GM23338 (cell line): ENCODE results near the gene TMA16. TPM values are rescaled to one million over a fixed set of nuclear protein-coding genes. Genes with fewer than 3 reads are reported as not detected.

ENCODE experiments used
- ATAC-seq: fragments of 200-7000 bp; cut with Tn5 transposase; 3 replicates; pipeline ENCODE4 v1.9.1; 2020
- DNase-seq: peaks from one replicate; pipeline ENCODE4 v3.0.0-alpha.2; 2015; ENCODE audit warnings: low spot score
- H2AFZ ChIP-seq: fragments of 200-600 bp; sonication (generic); 2 replicates; pipeline ENCODE4 v1.8.0; 2016; ENCODE audit warnings: antibody characterized with exemption, mild to moderate bottlenecking, moderate library complexity
- H3F3A ChIP-seq: fragments of 200-600 bp; sonication (generic); replicated peaks from 2 replicates; pipeline ENCODE4 v1.8.0; 2017; ENCODE audit warnings: antibody characterized with exemption, mixed run types, low read depth
- H3K27ac ChIP-seq: fragments of 200-600 bp; sonication (generic); 2 replicates; pipeline ENCODE4 v1.6.1; 2016; ENCODE audit warnings: low read depth
- H3K27me3 ChIP-seq: fragments of 200-600 bp; sonication (generic); 2 replicates; pipeline ENCODE4 v1.8.0; 2016; ENCODE audit warnings: mild to moderate bottlenecking, mixed run types, moderate library complexity; ENCODE audit not compliant: insufficient read depth
- H3K36me3 ChIP-seq: fragments of 200-600 bp; sonication (generic); 2 replicates; pipeline ENCODE4 v1.8.0; 2016; ENCODE audit warnings: mild to moderate bottlenecking; ENCODE audit not compliant: insufficient read depth
- H3K4me1 ChIP-seq: fragments of 200-600 bp; sonication (generic); 2 replicates; pipeline ENCODE4 v1.8.0; 2016; ENCODE audit warnings: mild to moderate bottlenecking, moderate library complexity; ENCODE audit not compliant: insufficient read depth
- H3K4me2 ChIP-seq: fragments of 200-600 bp; sonication (generic); 2 replicates; pipeline ENCODE4 v1.7.1; 2017; ENCODE audit warnings: mixed run types
- H3K4me3 ChIP-seq: fragments of 200-600 bp; sonication (generic); 2 replicates; pipeline ENCODE4 v1.6.1; 2016; ENCODE audit warnings: mixed run types
- H3K79me2 ChIP-seq: fragments of 200-600 bp; sonication (generic); replicated peaks from 2 replicates; pipeline ENCODE4 v1.8.0; 2017; ENCODE audit warnings: mild to moderate bottlenecking; ENCODE audit not compliant: insufficient read depth
- H3K9me2 ChIP-seq: fragments of 200-600 bp; sonication (generic); 2 replicates; pipeline ENCODE4 v1.8.0; 2017; ENCODE audit not compliant: insufficient read depth
- H4K20me1 ChIP-seq: fragments of 200-600 bp; sonication (generic); replicated peaks from 2 replicates; pipeline ENCODE4 v1.8.0; 2017; ENCODE audit warnings: mild to moderate bottlenecking; ENCODE audit not compliant: insufficient read depth
- H3K27ac Mint-ChIP-seq: 2 replicates; pipeline ENCODE4 v1.8.0; 2020; ENCODE audit warnings: inconsistent platforms, mild to moderate bottlenecking, moderate library complexity, mixed read lengths
- H3K27me3 Mint-ChIP-seq: 3 replicates; pipeline ENCODE4 v1.8.0; 2022; ENCODE audit warnings: low read depth, mild to moderate bottlenecking, moderate library complexity, mixed read lengths, inconsistent platforms; ENCODE audit not compliant: insufficient read depth, poor library complexity
- H3K36me3 Mint-ChIP-seq: 3 replicates; pipeline ENCODE4 v1.8.0; 2021; ENCODE audit warnings: low read depth, mild to moderate bottlenecking, inconsistent platforms, moderate library complexity, mixed read lengths
- H3K4me1 Mint-ChIP-seq: 3 replicates; pipeline ENCODE4 v1.8.0; 2020; ENCODE audit warnings: mild to moderate bottlenecking, inconsistent platforms, mixed read lengths
- H3K4me3 Mint-ChIP-seq: 3 replicates; pipeline ENCODE4 v1.8.0; 2021; ENCODE audit warnings: moderate library complexity, mild to moderate bottlenecking, inconsistent platforms, mixed read lengths
- H3K9me3 Mint-ChIP-seq: 3 replicates; pipeline ENCODE4 v1.8.0; 2020; ENCODE audit warnings: moderate library complexity, mild to moderate bottlenecking, inconsistent platforms, mixed read lengths
- CREB1 ChIP-seq: fragments of 250-450 bp; sonication (Bioruptor Pico); IDR thresholded peaks from 2 replicates; pipeline ENCODE4 v1.5.0; 2020; ENCODE audit warnings: low read depth, mild to moderate bottlenecking, moderate library complexity
- ETS1 ChIP-seq: IDR thresholded peaks from 2 replicates; pipeline ENCODE4 v1.6.1; 2016; ENCODE audit warnings: antibody characterized with exemption
- EZH2 ChIP-seq: fragments of 200-600 bp; sonication (generic); IDR thresholded peaks from one replicate; pipeline ENCODE4 v1.8.0; 2017; ENCODE audit warnings: antibody characterized with exemption, mild to moderate bottlenecking, low read depth; ENCODE audit not compliant: unreplicated experiment
- EZH2phosphoT487 ChIP-seq: fragments of 200-600 bp; sonication (generic); IDR thresholded peaks from one replicate; pipeline ENCODE4 v1.8.1; 2018; ENCODE audit warnings: antibody characterized with exemption; ENCODE audit not compliant: unreplicated experiment
- JUNB ChIP-seq: IDR thresholded peaks from one replicate; pipeline ENCODE4 v1.6.1; 2016; ENCODE audit warnings: antibody characterized with exemption; ENCODE audit not compliant: unreplicated experiment
- NANOG ChIP-seq: IDR thresholded peaks from 2 replicates; pipeline ENCODE4 v1.6.1; 2016; ENCODE audit warnings: antibody characterized with exemption, borderline replicate concordance
- POLR2AphosphoS5 ChIP-seq: IDR thresholded peaks from 2 replicates; pipeline ENCODE4 v1.6.1; 2016; ENCODE audit warnings: antibody characterized with exemption, low read depth
- STAT1 ChIP-seq: IDR thresholded peaks from one replicate; pipeline ENCODE4 v1.6.1; 2016; ENCODE audit warnings: antibody characterized with exemption; ENCODE audit not compliant: unreplicated experiment
- ZNF114 ChIP-seq: fragments of 250-450 bp; sonication (Bioruptor Pico); IDR thresholded peaks from 2 replicates; pipeline ENCODE4 v1.5.0; 2020; ENCODE audit warnings: mild to moderate bottlenecking, moderate library complexity
- ZNF331 ChIP-seq: fragments of 250-450 bp; sonication (Bioruptor Pico); IDR thresholded peaks from 2 replicates; pipeline ENCODE4 v1.5.0; 2020; ENCODE audit warnings: low read depth, mild to moderate bottlenecking, moderate library complexity
- ZNF462 ChIP-seq: fragments of 250-450 bp; sonication (Bioruptor Pico); IDR thresholded peaks from 2 replicates; pipeline ENCODE4 v1.5.0; 2020; ENCODE audit warnings: mild to moderate bottlenecking, moderate library complexity
- polyA plus RNA-seq: library from polyadenylated mRNA; unstranded; fragments of >200 nt; fragmentation: Nextera tagmentation; extraction: Ambion mirVana; gene quantifications from 2 replicates; pipeline ENCODE4 v1.2.1, GENCODE V29; 2016
- total RNA-seq: library from RNA; depleted of rRNA; stranded (reverse); fragments of >200 nt; shearing (Covaris generic); gene quantifications from 2 replicates; pipeline ENCODE4 v1.2.3, GENCODE V29; 2014
- TF ChIP-seq, protein P1 (sequence below): IDR thresholded peaks from one replicate; pipeline ENCODE4 v1.6.1; 2018; ENCODE audit warnings: antibody characterized with exemption; ENCODE audit not compliant: unreplicated experiment
- TF ChIP-seq, protein P2 (sequence below), 2 experiments: fragments of 200-600 bp in 1 of 2; sonication (generic) in 1 of 2; conservative IDR thresholded peaks; 2 replicates each; pipeline versions ENCODE4 v1.5.1 to v1.6.1; 2016 to 2017; ENCODE audit warnings: antibody characterized with exemption in 2 of 2, low read depth in 2 of 2, mild to moderate bottlenecking in 2 of 2, moderate library complexity in 1 of 2

TMA16 gene
- total and polyA plus RNA-seq, 2 experiments from 2014 or later = 46.4 to 96.1 TPM

GRCh38 chr4:163562496-163562895 is 68.0 kb downstream of the TMA16 start:
- ATAC-seq (no peak), DNase-seq (no peak)
- Mint-ChIP-seq H3K9me3 (no peaks in the 10 kb centered on the region; the same call in 2 of the 3 replicates), H3K4me3 (no peak overlapping the region), H3K27me3 (no peaks in the 10 kb centered on the region), H3K36me3 (no peaks in the 10 kb centered on the region; the same call in 2 of the 3 replicates), H3K27ac (no peak overlapping the region), H3K4me1 (peaks cover 25% of the 10 kb centered on the region)
- Histone ChIP-seq H3K4me1 (peaks cover 25% of the 10 kb centered on the region), H3K4me2 (no peak overlapping the region), H3K36me3 (no peaks in the 10 kb centered on the region; the same call in 1 of the 2 replicates), H3K79me2 (no peaks in the 10 kb centered on the region), H3K9me2 (no peaks in the 10 kb centered on the region), H3K4me3 (no peak overlapping the region), H3F3A (no peaks in the 10 kb centered on the region), H4K20me1 (no peaks in the 10 kb centered on the region), H2AFZ (no peak overlapping the region), H3K27me3 (no peaks in the 10 kb centered on the region), H3K27ac (no peak overlapping the region)
- TF ChIP-seq STAT1 (no peak), NANOG (no peak), ZNF462 (no peak), JUNB (no peak), EZH2 (no peak), EZH2phosphoT487 (no peak), ZNF114 (CRISPR knock-in tag) (no peak), ZNF331 (CRISPR knock-in tag) (no peak), CREB1 (no peak), ETS1 (no peak), POLR2AphosphoS5 (no peak)
- TF ChIP-seq, protein P1, sequence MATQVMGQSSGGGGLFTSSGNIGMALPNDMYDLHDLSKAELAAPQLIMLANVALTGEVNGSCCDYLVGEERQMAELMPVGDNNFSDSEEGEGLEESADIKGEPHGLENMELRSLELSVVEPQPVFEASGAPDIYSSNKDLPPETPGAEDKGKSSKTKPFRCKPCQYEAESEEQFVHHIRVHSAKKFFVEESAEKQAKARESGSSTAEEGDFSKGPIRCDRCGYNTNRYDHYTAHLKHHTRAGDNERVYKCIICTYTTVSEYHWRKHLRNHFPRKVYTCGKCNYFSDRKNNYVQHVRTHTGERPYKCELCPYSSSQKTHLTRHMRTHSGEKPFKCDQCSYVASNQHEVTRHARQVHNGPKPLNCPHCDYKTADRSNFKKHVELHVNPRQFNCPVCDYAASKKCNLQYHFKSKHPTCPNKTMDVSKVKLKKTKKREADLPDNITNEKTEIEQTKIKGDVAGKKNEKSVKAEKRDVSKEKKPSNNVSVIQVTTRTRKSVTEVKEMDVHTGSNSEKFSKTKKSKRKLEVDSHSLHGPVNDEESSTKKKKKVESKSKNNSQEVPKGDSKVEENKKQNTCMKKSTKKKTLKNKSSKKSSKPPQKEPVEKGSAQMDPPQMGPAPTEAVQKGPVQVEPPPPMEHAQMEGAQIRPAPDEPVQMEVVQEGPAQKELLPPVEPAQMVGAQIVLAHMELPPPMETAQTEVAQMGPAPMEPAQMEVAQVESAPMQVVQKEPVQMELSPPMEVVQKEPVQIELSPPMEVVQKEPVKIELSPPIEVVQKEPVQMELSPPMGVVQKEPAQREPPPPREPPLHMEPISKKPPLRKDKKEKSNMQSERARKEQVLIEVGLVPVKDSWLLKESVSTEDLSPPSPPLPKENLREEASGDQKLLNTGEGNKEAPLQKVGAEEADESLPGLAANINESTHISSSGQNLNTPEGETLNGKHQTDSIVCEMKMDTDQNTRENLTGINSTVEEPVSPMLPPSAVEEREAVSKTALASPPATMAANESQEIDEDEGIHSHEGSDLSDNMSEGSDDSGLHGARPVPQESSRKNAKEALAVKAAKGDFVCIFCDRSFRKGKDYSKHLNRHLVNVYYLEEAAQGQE = no peak
- TF ChIP-seq, protein P2, sequence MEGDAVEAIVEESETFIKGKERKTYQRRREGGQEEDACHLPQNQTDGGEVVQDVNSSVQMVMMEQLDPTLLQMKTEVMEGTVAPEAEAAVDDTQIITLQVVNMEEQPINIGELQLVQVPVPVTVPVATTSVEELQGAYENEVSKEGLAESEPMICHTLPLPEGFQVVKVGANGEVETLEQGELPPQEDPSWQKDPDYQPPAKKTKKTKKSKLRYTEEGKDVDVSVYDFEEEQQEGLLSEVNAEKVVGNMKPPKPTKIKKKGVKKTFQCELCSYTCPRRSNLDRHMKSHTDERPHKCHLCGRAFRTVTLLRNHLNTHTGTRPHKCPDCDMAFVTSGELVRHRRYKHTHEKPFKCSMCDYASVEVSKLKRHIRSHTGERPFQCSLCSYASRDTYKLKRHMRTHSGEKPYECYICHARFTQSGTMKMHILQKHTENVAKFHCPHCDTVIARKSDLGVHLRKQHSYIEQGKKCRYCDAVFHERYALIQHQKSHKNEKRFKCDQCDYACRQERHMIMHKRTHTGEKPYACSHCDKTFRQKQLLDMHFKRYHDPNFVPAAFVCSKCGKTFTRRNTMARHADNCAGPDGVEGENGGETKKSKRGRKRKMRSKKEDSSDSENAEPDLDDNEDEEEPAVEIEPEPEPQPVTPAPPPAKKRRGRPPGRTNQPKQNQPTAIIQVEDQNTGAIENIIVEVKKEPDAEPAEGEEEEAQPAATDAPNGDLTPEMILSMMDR (conservative IDR thresholded peaks at IDR 0.05; ENCODE audit: low read depth in 2 of 2) = no peak
